SHP77 (cell line): ENCODE data around the gene RNU7-1.

Experiments
- DNase-seq, 2 experiments: peaks; one replicate each; lab custom pipeline; 2025; lab: John Stamatoyannopoulos, UW

Gene RNU7-1

GRCh38 chr12:6953442-6954315, 10.1 kb downstream of the RNU7-1 start:
- DNase-seq, result no peak

- no peak for DNase-seq
These were observed 10.9 kb downstream of the RNU7-1 start for GRCh38 chr12:6954316-6955107.

GRCh38 chr12:6955108-6956020, 11.7 kb downstream of the RNU7-1 start:
- DNase-seq, result no peak

GRCh38 chr12:6956021-6956727, 12.6 kb downstream of the RNU7-1 start:
- DNase-seq, result no peak

GRCh38 chr12:6957151-6957701, 13.6 kb downstream of the RNU7-1 start:
- no peak for DNase-seq

GRCh38 chr12:6957741-6958608, 14.4 kb downstream of the RNU7-1 start:
- no peak for DNase-seq

- DNase-seq, result no peak
These were observed 15.0 kb downstream of the RNU7-1 start for GRCh38 chr12:6958609-6959057.

GRCh38 chr12:6959058-6959804, 15.6 kb downstream of the RNU7-1 start:
- DNase-seq, result no peak

GRCh38 chr12:6959805-6960592, 16.4 kb downstream of the RNU7-1 start:
- no peak for DNase-seq

- DNase-seq, result no peak
These were observed 17.1 kb downstream of the RNU7-1 start for GRCh38 chr12:6960593-6961277.

- DNase-seq, result no peak
These were observed 17.7 kb downstream of the RNU7-1 start for GRCh38 chr12:6961278-6961694.

GRCh38 chr12:6961695-6962284, 18.2 kb downstream of the RNU7-1 start:
- DNase-seq, result peak; percentile 56 to 76

- DNase-seq, result no peak
These were observed 18.8 kb downstream of the RNU7-1 start for GRCh38 chr12:6962285-6963015.

- DNase-seq, result no peak
These were observed 19.6 kb downstream of the RNU7-1 start for GRCh38 chr12:6963016-6963731.

- DNase-seq, result no peak
These were observed 20.3 kb downstream of the RNU7-1 start for GRCh38 chr12:6963791-6964413.

- DNase-seq, result no peak
These were observed 21.0 kb downstream of the RNU7-1 start for GRCh38 chr12:6964605-6965025.
